GM08714 (cell line): ENCODE measurements around the gene PAM.
"Not testable (repeated sequence)": the region's sequence is repeated elsewhere in the genome, so short reads cannot be mapped to it uniquely, and the experiment has no call there.

Experiments used
- H3K4me3 ChIP-seq: fragments of 200-500 bp; sonication (Bioruptor generic); 2 replicates; pipeline ENCODE4 v1.5.1; 2014; ENCODE audit warnings: mild to moderate bottlenecking, low read length, inconsistent platforms
- ZNF274 ChIP-seq: IDR thresholded peaks from 2 replicates; pipeline ENCODE4 v1.6.1; 2012; ENCODE audit warnings: mild to moderate bottlenecking, low read depth, low read length

Gene PAM

DNA sequence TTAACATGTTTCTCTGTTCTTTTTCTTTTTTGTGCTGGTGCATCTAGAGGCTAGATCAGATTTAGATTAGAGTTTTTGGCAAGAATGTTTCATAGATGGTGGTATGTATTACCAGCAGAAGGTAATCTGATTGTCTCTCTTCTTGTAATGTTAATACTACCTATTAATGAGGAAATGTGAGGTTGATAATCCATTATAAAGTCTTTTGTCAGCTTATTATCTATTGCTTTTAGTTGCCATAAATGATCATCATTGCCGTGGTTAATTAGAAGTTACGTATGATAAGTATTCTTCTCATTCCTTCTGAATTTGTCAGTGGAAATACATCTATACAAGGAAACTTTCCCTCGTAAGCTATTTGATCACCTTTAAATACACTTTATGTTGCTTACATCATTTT, 135.0 kb downstream of the PAM start:
- TF ChIP-seq ZNF274: no peak
- H3K4me3 ChIP-seq: no peak overlapping the region

DNA sequence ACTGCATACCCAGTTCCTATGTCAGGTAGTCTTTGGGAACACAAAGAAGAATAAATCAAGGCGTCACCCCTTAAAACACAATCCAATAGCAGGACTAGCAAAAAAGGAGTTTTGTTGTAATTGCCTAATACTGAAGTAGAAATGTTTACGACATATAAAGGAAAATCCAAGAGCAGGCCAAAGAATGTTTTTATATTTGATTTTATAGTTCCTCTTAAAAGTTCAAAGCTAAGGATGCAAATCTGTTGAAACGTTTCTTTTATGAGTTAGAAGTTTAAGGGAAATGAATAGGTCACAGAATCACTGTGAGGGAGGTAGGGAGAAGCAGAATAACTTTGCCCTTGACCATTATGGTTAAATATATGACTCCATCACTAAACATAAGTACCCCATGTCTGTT, 136.1 kb downstream of the PAM start:
- H3K4me3 ChIP-seq: no peak overlapping the region
- TF ChIP-seq ZNF274: no peak

DNA sequence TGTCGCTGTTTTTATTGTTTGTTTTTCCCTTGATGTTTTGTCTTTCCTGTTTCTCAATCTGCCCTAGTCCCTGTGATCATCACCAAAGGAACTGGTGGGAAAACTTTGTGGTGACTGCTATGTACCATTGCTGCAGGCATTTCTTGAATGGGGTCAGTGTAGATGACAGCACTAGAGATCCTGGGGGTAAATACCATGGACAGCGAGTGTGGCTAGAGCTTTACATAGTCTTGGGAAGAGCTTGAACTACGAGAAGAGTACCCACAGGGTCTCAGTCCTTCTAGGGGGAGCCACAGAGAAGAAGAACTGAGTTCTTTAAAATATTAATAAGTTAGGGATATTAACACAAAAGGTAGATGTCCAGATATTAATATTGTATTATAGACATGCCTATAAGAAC, 138.8 kb downstream of the PAM start:
- no peak for TF ChIP-seq ZNF274
- H3K4me3 ChIP-seq: no peak overlapping the region

DNA sequence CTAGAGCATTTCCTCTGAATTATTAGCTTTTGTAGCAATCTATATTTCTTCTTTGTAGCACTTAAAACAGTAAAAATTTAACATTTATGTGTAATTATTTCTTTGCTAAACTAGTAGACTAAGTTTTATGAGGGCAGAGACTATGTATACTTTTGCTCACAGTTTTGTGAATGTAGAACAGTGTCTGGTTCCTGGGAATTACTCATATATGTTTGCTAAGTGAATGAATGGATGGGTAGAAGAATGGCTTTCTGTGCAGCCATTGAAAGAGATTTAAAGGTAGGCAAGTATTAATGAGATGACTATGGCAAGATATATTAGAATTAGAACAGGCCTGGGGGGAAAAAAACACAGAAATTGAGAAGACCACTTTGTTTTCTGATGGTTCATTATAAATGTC, 140.1 kb downstream of the PAM start:
- no peak for TF ChIP-seq ZNF274

DNA sequence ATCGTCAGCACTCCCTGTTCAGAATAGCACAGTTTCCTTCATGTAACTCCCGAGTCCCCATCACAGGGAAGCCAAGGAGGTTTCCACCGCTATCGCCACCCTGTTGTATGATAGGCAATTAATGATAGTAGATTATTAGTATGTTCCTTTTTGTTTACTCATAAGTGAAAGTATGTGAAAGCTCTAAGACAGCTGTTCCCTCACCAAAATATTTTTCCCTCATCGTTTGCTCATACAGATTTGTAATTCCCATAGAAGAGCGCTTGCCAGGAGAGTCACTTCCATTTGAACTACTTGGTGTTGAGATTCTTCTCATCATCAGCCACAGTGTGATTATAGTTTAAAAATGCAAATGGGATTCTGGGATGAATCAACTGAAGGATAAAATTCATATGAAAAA, 140.9 kb downstream of the PAM start:
- no peak for TF ChIP-seq ZNF274
- H3K4me3 ChIP-seq: no peak overlapping the region

More for the DNA sequence above, 140.1 kb downstream of the PAM start:
- no peak overlapping the region for H3K4me3 ChIP-seq

DNA sequence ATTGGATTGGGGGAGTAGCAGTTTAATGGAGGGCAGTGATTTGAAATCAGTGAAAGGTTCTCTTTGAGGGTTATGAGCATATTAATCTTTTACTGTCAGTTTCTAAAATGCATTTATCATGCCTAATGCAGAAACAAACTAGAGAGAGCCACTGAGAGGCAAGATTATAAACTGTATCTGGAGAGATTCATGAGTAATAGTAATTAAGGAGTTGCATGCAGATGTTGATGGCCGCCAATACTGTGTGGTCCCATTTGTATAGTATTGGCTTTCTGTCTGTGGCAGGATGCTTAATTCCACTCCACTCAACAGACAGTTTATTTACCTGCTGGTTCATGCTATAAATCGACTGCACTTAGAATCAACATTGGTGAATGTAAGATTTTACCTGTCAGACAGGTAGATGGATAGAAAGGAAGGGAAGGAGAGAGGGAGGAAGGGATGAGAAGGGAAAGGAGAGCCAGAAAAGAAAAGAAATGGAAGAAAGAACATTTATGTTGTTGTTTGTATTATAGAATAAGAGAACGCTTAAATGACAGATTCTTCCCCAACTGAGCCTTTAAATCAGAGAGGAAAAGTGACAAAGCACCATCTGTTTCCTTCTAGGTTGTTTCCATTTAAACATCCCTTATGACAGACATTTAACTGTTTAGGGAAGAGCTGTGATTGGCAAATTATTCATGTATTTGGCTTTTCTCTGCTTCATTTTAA, 146.5 kb downstream of the PAM start:
- no peak overlapping the region for H3K4me3 ChIP-seq
- no peak for TF ChIP-seq ZNF274

DNA sequence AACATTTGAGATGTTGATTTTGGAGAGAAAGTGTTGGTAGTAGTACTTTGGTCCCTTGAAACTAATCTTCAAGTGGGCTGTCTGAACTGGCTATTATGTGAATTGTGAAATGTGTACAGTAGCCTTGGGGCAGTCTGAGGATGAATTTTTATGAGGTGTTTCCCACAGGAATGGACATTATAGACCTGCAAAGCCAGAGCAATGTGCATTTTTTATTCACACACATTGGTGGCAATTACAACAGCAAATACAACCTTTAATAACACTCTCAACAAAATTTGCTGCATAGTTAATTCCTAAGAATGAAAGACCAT, 147.0 kb downstream of the PAM start:
- no peak for TF ChIP-seq ZNF274
- H3K4me3 ChIP-seq: no peak overlapping the region

DNA sequence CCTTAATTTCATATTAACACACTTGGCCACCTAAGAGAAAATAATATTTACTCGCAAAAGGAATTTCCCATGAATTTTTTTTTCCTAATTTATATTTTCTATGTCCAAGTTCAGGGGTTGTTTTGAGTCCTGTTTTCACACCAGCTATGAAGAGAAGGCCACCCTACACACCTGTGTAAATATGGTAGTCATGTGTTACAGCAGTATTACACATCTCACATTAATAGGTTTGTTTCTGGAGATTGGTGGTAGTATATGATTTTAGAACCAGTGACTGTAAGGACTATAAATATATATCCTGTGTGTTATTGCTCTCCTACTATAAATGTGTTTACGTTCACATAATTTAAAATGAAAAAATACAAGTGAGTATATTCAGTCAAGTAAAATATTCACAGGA, 147.5 kb downstream of the PAM start:
- no peak overlapping the region for H3K4me3 ChIP-seq
- no peak for TF ChIP-seq ZNF274

DNA sequence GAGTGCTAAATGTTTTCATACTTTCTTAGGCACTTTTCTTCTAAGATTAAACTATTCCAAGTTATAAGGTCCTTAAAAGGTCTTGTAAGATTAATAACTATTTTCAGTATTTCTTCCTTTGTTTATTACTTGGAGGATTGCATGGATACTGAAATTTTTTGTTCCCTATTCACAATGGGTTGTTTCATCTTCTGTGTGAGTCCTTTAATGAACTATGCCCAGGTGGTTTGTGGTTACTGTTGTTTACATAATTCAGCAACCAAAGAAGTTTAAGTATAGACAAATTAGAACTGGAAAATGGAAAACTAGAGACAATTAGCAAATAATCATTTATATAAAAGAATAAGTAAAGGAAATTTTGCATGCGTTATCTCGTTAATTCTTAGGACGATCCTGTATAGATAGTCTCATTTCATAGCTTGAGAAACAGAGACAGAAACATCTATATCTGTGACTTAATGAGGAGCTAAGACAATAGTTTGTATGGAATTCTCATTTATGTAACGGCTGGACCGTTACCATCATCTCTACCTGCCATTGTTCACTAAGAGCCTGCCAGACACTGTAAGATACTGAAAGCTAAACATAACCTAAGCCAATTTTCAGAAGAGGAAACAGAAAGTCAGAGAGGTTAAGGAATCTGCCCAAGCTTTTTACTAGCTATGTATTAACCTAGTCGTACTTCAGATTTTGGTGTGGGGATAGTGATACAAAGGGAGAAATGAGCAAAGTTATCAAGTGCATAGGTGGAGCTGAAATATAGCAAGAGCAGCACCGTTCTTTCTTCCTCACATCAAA, 148.2 kb downstream of the PAM start:
- no peak overlapping the region for H3K4me3 ChIP-seq
- no peak for TF ChIP-seq ZNF274

DNA sequence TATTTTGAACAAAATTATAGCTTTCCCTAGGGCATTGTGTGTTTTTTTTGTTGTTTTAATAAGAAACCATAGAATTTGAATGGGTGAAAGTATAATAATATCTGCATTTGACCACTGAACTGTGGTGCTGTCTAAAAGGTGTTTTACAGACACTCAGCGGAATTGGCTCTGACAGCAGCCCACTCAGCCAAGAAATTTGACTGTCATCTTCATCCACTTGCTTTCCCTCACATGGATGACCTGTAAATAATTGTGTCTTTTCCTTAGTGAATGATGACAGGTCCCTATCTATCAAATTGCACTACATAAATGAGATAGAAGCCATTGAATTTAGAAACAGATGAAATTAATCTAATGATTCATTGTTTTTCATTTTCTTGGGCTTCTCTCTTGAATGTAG, 150.0 kb downstream of the PAM start:
- no peak for TF ChIP-seq ZNF274

DNA sequence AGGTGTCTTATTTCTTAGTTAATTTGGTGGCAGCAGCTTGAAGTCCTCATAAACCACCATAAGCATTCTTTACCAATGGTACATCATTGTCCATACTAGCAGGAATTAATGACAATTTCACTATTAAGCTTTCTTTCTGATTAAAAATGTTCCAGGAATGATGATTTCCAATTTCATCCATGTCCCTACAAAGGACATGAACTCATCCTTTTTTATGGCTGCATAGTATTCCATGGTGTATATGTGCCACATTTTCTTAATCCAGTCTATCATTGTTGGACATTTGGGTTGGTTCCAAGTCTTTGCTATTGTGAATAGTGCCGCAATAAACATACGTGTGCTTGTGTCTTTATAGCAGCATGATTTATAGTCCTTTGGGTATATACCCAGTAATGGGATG, 152.0 kb downstream of the PAM start:
- H3K4me3 ChIP-seq: not testable (repeated sequence)

More for the DNA sequence above, 150.0 kb downstream of the PAM start:
- H3K4me3 ChIP-seq: no peak overlapping the region

DNA sequence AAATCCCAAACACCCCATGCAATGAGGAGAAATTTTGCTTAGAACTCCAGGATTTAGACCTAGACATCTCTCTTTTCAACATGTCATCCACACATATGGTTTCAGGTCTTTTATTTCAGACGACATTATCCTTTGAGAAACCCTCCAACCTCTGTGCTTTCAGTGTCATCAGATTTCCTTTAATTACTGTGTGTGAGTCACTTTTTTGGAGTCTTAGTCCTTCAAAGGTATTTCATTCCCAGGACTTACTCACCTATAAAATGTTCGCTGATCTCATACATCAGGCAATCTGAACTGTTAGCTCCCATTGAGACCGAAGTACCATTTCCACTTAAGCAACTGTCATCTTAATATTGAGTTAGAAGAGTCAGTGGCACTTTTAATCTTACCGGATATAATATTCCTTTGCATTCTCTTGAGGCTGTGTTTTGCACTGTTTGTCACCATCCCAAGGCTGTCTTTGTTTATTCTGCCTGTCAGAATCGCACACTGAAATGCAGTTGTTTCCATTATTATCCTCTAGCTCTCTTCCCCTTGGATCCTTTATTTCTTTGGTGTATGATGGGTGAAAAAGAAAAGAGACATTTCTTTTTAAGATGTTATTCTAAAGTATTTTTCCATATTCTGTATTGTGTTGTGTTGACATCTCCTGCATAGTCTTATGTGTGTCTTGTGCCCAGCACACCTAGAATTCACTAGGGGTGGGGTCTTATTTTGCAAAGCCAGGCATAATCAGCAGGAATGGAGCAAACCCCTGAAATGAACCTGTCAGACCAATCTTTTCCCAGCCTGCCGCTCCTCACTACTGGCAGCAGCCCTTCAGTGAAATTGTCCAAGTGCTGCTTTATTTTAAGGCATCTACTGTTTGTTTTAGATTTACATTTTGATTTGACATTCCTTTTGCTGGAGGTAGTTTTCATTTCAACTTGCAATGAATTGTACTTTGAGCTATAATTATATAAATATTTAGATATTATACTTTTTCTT, 155.4 kb downstream of the PAM start:
- no peak overlapping the region for H3K4me3 ChIP-seq
- no peak for TF ChIP-seq ZNF274

DNA sequence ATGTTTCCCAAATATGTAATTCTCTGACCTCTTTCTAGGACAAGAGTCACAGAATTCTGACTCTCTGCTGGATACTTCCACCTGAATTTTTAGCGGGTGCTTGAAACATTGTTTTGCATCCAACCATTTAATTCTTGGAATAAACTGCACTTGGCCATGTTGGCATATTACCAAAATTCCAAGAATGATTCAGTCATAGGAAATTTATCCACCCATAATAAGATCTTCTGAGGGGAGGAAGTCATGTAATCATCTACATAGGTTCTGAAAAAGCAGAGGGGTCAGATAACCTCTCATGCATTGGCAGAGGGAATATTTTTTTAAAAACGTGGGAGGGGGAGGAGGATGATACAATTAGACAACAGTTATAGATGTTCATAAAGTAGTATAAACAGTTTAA, 156.9 kb downstream of the PAM start:
- no peak overlapping the region for H3K4me3 ChIP-seq
- no peak for TF ChIP-seq ZNF274

DNA sequence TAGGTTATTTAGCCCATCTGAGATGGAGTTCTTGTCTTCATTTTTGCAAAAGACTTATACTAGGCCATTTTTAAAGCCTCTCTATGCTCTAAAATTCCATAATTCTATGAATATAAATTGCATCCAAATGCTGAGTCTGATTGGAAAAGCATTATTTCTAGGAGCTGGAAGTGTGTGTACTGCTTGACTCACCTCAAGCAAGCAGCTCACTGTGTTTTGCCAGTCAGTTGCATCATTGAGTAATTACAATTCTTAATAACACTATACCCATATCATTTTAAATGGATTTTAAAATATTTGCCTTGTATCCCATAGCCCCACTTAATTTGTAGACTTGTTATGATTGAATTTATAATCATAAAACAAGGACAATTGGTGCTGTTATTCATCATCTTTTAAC, 161.0 kb downstream of the PAM start:
- no peak overlapping the region for H3K4me3 ChIP-seq
- no peak for TF ChIP-seq ZNF274
